ENCODE measurements around the gene GBE1. TPM values are rescaled to one million over a fixed set of nuclear protein-coding genes. Genes with fewer than 3 reads are reported as not detected.

The GBE1 gene
- polyA plus RNA-seq, 1 donor from 2014 or later, result 8.7 TPM

DNA sequence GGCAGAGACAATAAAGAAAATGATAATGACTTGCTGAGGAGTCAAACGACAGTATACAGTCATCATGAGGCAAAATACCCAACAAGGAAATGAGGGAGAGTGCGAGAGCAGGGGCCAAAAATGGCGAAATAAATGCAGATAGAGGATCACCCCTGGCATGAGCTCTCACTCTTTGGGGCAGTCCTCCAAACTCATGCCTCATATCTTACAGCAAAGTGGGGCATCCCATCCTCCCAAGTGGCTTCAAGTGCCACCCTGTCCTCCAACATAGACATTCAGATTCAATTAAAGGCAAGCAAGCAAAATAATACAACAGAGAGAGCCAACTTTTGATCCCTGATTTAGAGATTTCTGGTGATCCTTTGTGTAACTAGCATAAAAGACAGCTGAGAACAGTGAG is 278.4 kb downstream of the GBE1 start:
- Mint-ChIP-seq H3K27ac (no peak overlapping the region), H3K4me3 (no peak overlapping the region), H3K27me3 (no peaks in the 10 kb centered on the region), H3K4me1 (peaks cover 7 to 14% (median 13%) of the 10 kb centered on the region in 3 donors), H3K9me3 (peaks cover 0 to 3% (median 0%) of the 10 kb centered on the region in 3 donors), H3K36me3 (peaks cover 1% of the 10 kb centered on the region)

DNA sequence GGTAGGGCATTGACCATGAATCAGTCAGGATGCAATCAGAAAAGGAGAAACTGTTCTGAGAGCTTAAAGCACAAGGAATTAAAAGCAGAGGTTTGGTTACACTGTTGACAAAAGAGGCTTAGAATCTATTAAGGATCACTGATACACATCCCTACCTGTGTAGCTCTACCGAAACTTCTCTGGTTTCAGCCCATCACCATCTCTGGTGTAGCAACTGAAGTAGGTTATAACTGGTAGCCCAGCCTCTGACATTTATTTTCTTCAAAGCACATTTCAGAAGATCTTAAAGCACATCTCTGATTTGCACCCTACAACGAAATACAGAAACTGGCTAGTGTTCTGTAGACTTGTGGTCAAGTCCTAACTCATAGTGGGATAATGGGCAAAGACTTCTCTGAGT is 283.7 kb downstream of the GBE1 start:
- Mint-ChIP-seq H3K36me3 (peaks cover 1% of the 10 kb centered on the region), H3K9me3 (peaks cover 0 to 4% (median 3%) of the 10 kb centered on the region in 3 donors), H3K4me3 (no peak overlapping the region), H3K4me1 (no peaks in the 10 kb centered on the region), H3K27me3 (no peaks in the 10 kb centered on the region), H3K27ac (no peak overlapping the region)

DNA sequence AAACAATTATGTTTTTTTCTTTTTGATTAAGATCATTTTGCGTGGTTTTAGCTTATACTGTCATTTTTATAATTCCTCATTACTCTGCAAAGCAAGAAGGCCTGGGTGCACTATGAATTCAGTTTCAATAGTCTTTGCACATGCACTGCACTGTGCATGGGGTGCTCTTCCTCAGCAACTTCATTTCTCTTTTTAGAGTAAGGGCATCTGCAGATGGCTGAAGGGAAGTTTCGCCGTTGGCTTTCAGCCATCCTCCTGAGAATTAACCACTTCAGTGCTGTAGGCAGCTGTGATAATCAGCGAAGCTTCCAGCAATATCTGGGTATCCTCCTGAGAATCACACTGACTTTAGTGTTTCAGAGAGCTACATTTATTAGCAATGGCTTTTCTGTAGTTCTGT is 284.8 kb downstream of the GBE1 start:
- Mint-ChIP-seq H3K4me3 (no peak overlapping the region), H3K36me3 (no peaks in the 10 kb centered on the region), H3K4me1 (no peaks in the 10 kb centered on the region), H3K27me3 (no peaks in the 10 kb centered on the region), H3K9me3 (peaks cover 0 to 4% (median 0%) of the 10 kb centered on the region in 3 donors), H3K27ac (no peak overlapping the region)

DNA sequence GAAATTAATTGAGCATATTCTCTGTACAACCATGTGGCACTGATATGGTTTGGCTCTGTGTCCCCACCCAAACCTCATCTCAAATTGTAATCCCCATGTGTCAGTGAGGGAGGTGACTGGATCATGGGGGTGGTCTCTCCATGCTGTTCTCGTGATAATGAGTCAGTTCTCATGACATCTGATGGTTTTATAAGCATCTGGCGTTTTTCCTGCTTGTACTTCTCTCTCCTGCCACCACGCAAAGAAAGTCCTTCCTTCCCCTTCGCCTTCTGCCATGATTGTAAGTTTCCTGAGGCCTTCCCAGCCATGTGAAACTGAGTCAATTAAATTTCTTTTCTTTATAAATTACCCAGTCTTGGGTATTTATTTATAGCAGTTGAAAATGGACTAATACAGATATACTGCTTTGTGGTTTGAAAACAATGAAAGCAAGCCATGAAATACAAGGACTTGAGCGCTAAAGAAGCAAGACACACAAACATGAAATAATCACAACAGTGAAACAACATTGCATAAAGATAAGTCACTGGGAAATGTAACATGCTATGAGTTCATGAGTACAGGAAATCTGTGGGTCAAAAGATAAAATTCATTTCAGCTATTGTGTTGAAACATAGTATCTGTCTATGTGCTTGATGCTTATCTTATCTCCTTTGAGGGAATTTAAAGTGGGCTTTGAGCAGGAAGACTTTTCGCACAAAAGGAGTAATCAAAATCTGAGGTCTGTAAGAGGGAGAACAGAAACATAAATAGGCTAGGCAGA is 288.7 kb downstream of the GBE1 start:
- Mint-ChIP-seq H3K36me3 (no peaks in the 10 kb centered on the region), H3K4me3 (no peak overlapping the region), H3K4me1 (no peaks in the 10 kb centered on the region), H3K27me3 (peaks cover 5% of the 10 kb centered on the region), H3K9me3 (peaks cover 0 to 4% (median 0%) of the 10 kb centered on the region in 3 donors), H3K27ac (no peak overlapping the region)

DNA sequence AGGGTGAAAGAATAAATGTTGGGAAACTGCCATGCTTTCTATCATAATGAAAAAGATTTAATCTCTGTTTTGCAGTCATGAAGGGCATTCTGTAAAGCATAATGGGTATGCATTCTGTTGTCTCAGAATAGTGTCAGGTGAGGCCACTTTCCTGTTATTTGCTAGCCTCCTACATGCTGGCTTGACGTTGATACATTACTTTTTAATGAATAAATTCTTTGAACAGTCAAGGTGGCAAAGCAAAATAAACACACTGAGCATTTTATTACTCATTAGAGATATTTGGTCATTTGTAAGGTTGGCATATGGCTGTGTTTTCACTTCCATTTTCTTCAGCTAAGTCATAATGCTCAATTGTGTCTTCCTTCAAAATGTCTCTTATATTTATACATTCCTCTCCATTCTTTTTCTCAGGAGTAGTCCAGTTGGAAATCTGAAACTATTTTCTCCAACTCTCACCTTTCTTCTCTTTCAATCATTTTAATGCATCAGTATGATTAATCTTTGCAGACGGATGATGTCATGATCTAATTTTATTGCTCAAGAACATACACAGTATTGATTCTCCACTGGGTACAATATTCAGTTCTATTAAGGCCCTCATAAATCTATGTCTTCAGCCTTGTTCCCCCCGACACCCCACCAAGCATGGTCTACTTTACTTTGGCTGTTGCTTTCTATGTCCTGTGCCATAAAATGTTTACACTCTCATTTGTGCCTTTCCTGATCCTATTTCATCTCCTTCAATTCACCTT is 290.7 kb downstream of the GBE1 start:
- Mint-ChIP-seq H3K9me3 (no peaks in the 10 kb centered on the region), H3K4me1 (no peaks in the 10 kb centered on the region), H3K27ac (peak overlapping the region in 1 of 3 donors; percentile 8), H3K27me3 (peaks cover 5% of the 10 kb centered on the region), H3K4me3 (no peak overlapping the region), H3K36me3 (no peaks in the 10 kb centered on the region)

DNA sequence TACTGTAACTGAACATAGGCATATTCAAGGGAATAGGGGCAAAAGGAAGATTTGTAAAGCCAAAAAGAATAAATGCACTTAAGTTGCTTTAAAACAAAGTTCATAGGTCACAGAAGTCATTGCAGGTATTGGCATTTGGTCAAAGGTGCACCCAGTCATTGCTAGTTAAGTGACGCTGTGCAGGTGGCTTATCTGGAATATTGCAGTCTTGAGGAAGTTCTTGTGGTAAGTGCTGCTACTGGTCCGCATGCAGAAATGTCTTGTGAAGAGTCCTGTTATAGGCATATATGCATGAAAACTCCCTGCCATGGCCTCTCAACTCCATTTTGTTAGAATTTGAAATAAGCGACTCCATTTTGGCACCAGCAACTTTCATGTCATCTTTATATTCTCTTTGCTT is 293.1 kb downstream of the GBE1 start:
- H3K4me3 Mint-ChIP-seq, result no peak overlapping the region
- peaks cover 5% of the 10 kb centered on the region for H3K27me3 Mint-ChIP-seq
- no peaks in the 10 kb centered on the region for H3K4me1 Mint-ChIP-seq
- no peaks in the 10 kb centered on the region for H3K9me3 Mint-ChIP-seq
- H3K27ac Mint-ChIP-seq, result no peak overlapping the region
- H3K36me3 Mint-ChIP-seq, result no peaks in the 10 kb centered on the region

DNA sequence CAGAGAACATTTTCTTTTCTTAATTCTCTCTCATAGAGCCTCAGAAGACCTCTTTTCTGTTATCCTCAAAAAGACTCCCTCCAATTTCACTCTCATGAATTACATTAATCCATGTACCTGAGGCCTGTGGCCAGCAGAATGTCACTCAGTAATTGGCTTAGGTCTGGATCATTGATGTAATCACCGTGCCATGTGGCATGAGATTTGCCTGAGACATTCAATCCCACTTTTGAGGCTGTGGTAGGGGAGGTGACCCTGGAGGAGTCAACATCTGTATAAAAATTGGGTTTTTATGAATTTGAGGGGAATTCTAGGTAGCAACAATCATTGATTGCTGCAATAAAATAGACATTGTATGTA is 295.3 kb downstream of the GBE1 start:
- H3K9me3 Mint-ChIP-seq, result no peaks in the 10 kb centered on the region
- H3K27ac Mint-ChIP-seq, result no peak overlapping the region
- H3K36me3 Mint-ChIP-seq, result no peaks in the 10 kb centered on the region
- no peak overlapping the region for H3K4me3 Mint-ChIP-seq
- H3K4me1 Mint-ChIP-seq, result no peaks in the 10 kb centered on the region
- peaks cover 5% of the 10 kb centered on the region for H3K27me3 Mint-ChIP-seq

DNA sequence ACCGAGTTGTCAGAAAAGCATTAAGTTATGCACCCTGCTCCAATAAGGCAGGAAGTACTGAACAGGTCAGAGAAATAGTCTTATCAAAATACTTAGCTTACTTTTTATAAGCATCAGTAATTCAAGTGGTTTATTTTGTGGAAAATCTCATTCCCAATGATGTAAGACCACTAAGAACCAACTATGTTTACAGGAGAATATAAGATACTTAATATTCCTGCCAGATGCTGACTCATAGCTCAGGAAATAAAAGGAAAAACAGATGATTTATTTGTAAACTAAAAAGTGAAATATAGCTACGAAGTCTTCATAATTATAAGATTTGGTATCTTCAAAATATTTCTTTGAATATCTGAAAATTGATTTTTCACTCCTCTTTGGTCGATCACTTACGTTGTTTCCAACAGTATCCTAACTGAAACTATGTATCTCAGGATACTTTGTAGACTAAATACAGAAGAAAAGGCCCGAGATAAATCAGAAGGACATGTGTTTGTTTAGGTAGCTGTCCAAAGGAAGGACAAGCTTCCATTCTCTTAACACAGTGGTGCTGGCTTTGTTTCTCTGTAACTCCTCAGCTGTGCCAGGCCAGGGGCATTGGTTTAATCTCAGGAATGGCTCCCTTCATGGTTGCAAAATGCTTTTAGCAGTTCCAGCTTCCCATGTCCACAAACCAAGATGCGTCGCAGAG is 295.8 kb downstream of the GBE1 start:
- no peak overlapping the region for H3K27ac Mint-ChIP-seq
- no peaks in the 10 kb centered on the region for H3K9me3 Mint-ChIP-seq
- H3K27me3 Mint-ChIP-seq, result peaks cover 5% of the 10 kb centered on the region

DNA sequence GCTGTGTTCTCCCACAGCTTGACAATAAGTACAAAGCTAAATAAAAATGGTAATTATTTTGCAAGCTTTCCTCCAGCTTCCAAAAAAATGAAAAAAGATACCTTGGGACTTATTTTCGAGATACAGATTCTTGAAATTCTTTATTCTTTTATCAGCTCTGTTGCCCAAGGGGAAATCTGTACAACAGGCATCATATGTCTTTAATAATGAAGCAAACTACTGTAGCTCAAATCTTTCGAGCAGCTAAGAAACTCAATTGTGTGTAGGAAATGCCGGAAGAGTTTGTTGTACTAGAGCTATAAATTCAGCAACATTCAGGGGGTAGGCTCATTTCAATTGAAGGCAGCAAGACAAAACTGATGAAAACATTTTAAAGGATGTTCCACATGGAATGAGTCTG is 297.7 kb downstream of the GBE1 start:
- Mint-ChIP-seq H3K27ac (no peak overlapping the region), H3K4me3 (no peak overlapping the region), H3K27me3 (no peaks in the 10 kb centered on the region), H3K9me3 (no peaks in the 10 kb centered on the region), H3K36me3 (no peaks in the 10 kb centered on the region), H3K4me1 (no peaks in the 10 kb centered on the region)

More for the DNA sequence above, 295.8 kb downstream of the GBE1 start:
- no peaks in the 10 kb centered on the region for H3K36me3 Mint-ChIP-seq
- no peak overlapping the region for H3K4me3 Mint-ChIP-seq
- H3K4me1 Mint-ChIP-seq, result no peaks in the 10 kb centered on the region

DNA sequence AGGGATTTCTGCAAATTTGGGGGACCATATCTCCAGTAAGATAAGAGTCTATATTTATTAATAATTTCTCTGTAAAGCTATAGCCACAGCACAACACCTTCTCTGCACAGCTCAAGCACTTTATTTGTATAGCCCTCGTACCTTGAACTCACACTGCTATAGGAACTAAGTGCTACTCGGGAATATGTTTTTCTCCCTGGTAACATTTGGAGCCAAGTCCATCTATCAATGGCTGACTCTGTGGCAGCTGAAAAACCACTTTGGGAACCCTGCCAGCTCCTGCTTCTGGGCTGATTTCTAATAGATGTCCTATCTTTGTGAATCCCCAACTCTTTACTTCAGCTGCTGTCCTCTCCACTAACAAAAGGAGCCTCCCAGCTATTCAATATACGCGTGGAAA is 298.5 kb downstream of the GBE1 start:
- H3K27ac Mint-ChIP-seq, result no peak overlapping the region
- H3K36me3 Mint-ChIP-seq, result no peaks in the 10 kb centered on the region
- H3K9me3 Mint-ChIP-seq, result no peaks in the 10 kb centered on the region
- H3K4me1 Mint-ChIP-seq, result no peaks in the 10 kb centered on the region
- H3K4me3 Mint-ChIP-seq, result no peak overlapping the region
- H3K27me3 Mint-ChIP-seq, result peaks cover 1% of the 10 kb centered on the region

DNA sequence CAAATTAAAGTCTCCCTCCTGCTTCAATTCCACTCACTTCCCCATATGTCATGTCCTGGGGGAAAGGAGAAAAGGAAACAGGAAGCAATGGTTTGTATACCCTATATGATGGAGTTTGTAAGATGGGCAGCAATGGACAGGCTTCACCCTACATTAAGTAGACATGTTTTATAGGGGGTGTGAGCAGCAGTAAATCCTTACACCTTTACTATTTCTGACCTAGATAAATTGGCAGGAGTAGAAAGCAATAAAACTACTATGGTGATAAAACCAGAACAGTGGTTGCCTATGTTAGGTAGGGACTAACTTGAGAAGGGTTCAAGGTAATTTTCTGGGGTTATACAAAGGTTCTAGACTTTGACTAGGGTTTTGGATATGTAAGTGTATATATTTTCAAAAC is 301.7 kb downstream of the GBE1 start:
- Mint-ChIP-seq H3K4me1 (no peaks in the 10 kb centered on the region), H3K36me3 (no peaks in the 10 kb centered on the region), H3K9me3 (peaks cover 0 to 2% (median 0%) of the 10 kb centered on the region in 3 donors), H3K27me3 (peaks cover 1% of the 10 kb centered on the region), H3K4me3 (no peak overlapping the region), H3K27ac (no peak overlapping the region)

DNA sequence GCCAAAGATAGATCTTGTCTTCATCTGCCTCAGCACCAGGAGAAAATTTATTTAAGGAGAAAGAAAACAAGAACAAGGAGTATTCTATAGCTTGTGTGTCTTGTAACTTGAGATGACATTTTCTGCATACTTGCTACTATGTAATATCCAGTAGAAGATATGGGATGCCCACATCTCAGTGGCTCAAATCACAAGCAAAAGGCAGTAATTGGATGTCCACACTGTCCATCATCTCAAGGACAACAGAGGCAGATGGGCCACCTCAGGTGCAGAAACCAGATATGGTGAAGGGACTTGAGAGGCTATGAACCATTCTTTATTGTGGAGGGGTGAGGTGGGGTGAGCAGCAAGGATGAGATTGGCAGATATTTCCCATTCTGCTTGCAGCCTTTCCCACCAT is 309.0 kb downstream of the GBE1 start:
- peaks cover 0 to 2% (median 0%) of the 10 kb centered on the region in 3 donors for H3K9me3 Mint-ChIP-seq
- H3K27ac Mint-ChIP-seq, result no peak overlapping the region
- no peaks in the 10 kb centered on the region for H3K27me3 Mint-ChIP-seq
- no peaks in the 10 kb centered on the region for H3K36me3 Mint-ChIP-seq
- H3K4me1 Mint-ChIP-seq, result no peaks in the 10 kb centered on the region
- no peak overlapping the region for H3K4me3 Mint-ChIP-seq

DNA sequence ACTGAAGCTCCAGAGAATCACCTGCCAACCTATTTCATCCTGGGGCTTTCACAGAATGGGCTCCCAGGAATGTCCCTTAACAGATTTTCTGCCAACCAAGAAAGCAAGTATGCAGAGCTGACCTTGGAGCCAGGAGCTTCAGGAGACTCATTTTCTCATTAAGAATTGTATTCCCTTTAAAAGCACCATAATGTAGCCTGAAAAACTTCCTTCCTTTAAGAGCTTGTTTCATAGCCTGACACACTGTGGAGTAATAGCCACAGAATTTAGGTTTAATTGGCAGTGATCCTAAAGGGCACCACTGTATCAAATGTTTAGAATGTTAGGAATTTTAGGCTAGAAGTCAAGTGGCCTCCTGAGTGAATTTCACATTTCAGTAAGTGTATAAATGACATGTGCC is 309.8 kb downstream of the GBE1 start:
- Mint-ChIP-seq H3K27ac (no peak overlapping the region), H3K4me1 (no peaks in the 10 kb centered on the region), H3K9me3 (peaks cover 0 to 2% (median 0%) of the 10 kb centered on the region in 3 donors), H3K4me3 (no peak overlapping the region), H3K27me3 (no peaks in the 10 kb centered on the region), H3K36me3 (no peaks in the 10 kb centered on the region)

DNA sequence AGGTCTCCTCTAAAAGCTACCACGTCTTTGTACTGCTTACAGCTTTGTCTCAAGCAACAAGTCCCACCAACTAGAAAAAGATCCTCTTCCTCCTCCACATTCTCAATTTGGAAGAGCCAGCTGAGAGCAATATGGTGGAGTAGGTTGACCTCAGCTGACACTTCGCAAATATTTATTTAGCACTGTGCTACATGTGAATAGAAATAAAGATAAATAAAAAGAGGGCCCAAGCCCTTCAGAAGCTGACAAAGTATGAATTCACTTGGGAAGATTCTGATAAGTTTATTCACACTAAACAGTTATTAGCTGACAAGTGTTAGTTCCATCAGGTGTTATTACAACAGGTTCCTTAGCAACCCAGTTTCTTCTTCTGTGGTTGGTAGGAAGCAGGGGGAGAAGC is 310.3 kb downstream of the GBE1 start:
- H3K36me3 Mint-ChIP-seq, result no peaks in the 10 kb centered on the region
- peaks cover 0 to 2% (median 0%) of the 10 kb centered on the region in 3 donors for H3K9me3 Mint-ChIP-seq
- H3K27ac Mint-ChIP-seq, result no peak overlapping the region
- no peaks in the 10 kb centered on the region for H3K27me3 Mint-ChIP-seq
- no peaks in the 10 kb centered on the region for H3K4me1 Mint-ChIP-seq
- H3K4me3 Mint-ChIP-seq, result no peak overlapping the region

DNA sequence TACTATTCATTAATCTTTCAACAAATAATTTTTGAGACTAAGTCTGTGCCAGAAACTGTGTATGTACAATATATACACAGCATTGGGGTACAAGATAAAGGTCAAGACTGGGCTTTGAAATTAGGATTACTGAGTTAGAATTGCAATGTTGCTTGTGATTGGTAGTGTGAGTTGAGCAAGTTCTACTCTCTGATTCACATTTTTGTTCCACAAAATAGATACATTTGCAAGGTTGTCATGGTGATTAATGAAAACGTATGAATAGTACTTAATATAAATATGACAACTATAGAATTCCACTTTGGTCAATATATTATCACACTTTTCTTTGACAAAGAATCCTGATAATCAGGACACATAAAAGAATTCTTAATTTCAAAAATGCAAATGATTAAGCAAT is 314.6 kb downstream of the GBE1 start:
- H3K4me3 Mint-ChIP-seq, result no peak overlapping the region
- no peak overlapping the region for H3K27ac Mint-ChIP-seq
- H3K4me1 Mint-ChIP-seq, result no peaks in the 10 kb centered on the region
- no peaks in the 10 kb centered on the region for H3K27me3 Mint-ChIP-seq
- no peaks in the 10 kb centered on the region for H3K9me3 Mint-ChIP-seq
- no peaks in the 10 kb centered on the region for H3K36me3 Mint-ChIP-seq
